Esophagus (tissue), 2 donors: ENCODE results near the gene SPATA6L. TPM values are rescaled to one million over a fixed set of nuclear protein-coding genes. Genes with fewer than 3 reads are reported as not detected.
"Not testable (repeated sequence)": the region's sequence is repeated elsewhere in the genome, so short reads cannot be mapped to it uniquely, and the experiment has no call there.

ENCODE experiments used
- H3K27ac ChIP-seq, 2 donors: one replicate each; pipeline ENCODE4 v1.5.1; 2013; ENCODE audit warnings: low read depth in 2 of 2, mild to moderate bottlenecking in 2 of 2, inconsistent platforms in 1 of 2, low read length in 1 of 2, moderate library complexity in 1 of 2
- H3K27me3 ChIP-seq, 2 donors: one replicate each; pipeline ENCODE4 v1.6.1; 2013; ENCODE audit warnings: low read length in 2 of 2, control low read depth in 1 of 2, mild to moderate bottlenecking in 1 of 2; ENCODE audit not compliant: insufficient read depth in 2 of 2, control insufficient read depth in 1 of 2
- H3K36me3 ChIP-seq, 2 donors: one replicate each; pipeline ENCODE4 v1.6.1; 2013; ENCODE audit warnings: low read length in 1 of 2; ENCODE audit not compliant: control insufficient read depth in 2 of 2, insufficient read depth in 2 of 2
- H3K4me1 ChIP-seq, 2 donors: one replicate each; pipeline ENCODE4 v1.6.1; 2013; ENCODE audit warnings: low read length in 1 of 2; ENCODE audit not compliant: control insufficient read depth in 2 of 2, insufficient read depth in 2 of 2
- H3K4me3 ChIP-seq, 2 donors: one replicate each; pipeline ENCODE4 v1.5.1; 2013; ENCODE audit warnings: low read length in 2 of 2, mild to moderate bottlenecking in 2 of 2, low read depth in 1 of 2, moderate library complexity in 1 of 2
- H3K9me3 ChIP-seq, 2 donors: one replicate each; pipeline ENCODE4 v1.6.1; 2013; ENCODE audit warnings: mild to moderate bottlenecking in 2 of 2, low read depth in 1 of 2, low read length in 1 of 2, moderate library complexity in 1 of 2; ENCODE audit not compliant: control insufficient read depth in 2 of 2, insufficient read depth in 1 of 2
- WGBS, 2 donors: extraction: QIAGEN DNeasy Blood & Tissue Kit; methylation state at CpG; one replicate each; pipeline ENCODE4 v1.1.7; 2013; 5-methylcytosine and 5-hydroxymethylcytosine counted together
- polyA plus RNA-seq, 2 donors: library from polyadenylated mRNA; stranded (reverse); fragments of 200-250 nt; gene quantifications; one replicate each; pipeline ENCODE4 v1.2.3, GENCODE V29; 2013
- donor health status: healthy with polysubstance abuse.
- donor health status: Bipolar disorder and iron deficiency.

The SPATA6L gene
- polyA plus RNA-seq, 2 donors, result 1.4 to 2.8 TPM

DNA sequence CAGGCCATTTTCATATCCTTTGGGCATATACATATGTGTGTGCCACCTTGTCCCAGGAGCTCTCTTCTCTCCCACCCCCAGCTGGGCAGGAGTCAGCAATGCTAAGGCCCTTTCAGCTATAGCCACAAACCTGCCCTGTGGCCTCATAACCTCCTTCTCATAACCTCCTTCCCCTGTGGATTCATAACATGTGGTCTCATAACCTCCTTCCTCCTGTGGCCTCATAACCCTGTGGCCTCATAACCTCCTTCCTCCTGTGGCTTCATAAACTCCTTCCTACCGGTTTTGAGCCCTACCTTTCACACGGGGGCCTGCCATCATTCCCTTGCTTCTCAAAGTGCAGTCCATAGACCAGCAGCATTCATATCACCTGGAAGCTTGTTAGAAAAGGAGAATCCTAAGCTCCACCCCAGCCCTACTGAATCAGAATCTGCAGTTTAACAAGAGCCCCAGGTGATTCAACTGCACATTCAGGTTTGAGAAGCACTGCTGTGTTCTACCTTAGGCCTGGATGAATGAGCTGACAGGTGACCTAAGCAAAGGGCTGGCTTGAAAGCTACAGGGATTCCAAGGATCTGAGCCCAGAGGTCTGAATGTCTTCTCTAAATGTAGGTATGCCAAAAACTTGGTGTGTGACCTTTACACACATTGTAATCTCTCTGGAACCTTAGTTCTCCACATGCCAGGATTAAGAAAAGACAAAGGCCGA lies 46.1 kb downstream of the SPATA6L start:
- no peak overlapping the region for H3K4me3 ChIP-seq
- H3K36me3 ChIP-seq, result peaks cover 0 to 2% of the 10 kb centered on the region in 2 donors
- peaks cover 0 to 4% of the 10 kb centered on the region in 2 donors for H3K4me1 ChIP-seq
- H3K9me3 ChIP-seq, result no peaks in the 10 kb centered on the region
- WGBS, 2 donors, result 81 to 84% methylated on average over 3 of the region's 3 CpGs
- H3K27me3 ChIP-seq, result no peaks in the 10 kb centered on the region
- H3K27ac ChIP-seq, result peak overlapping the region in 1 of 2 donors; percentile 31

DNA sequence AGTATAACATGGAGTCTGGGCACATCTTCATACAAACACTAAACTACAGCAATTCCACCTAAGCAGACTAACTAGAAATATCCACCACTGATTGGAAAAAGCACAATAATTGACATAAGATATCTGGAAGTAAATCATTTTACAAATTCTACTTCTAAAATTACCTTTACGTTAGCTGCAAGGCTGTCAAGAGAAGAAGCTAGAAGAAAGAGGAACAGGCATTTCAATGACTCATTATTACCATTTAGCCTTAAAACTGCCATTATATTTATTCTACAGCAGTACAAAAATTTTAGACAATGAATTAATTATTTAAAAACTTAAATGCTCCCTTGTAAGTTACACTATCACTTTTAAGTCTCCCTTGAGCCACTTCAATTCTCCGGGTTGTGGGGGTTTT lies 47.6 kb downstream of the SPATA6L start:
- WGBS, 2 donors, result 87 to 89% methylated on average over 2 of the region's 2 CpGs
- peaks cover 0 to 2% of the 10 kb centered on the region in 2 donors for H3K36me3 ChIP-seq

DNA sequence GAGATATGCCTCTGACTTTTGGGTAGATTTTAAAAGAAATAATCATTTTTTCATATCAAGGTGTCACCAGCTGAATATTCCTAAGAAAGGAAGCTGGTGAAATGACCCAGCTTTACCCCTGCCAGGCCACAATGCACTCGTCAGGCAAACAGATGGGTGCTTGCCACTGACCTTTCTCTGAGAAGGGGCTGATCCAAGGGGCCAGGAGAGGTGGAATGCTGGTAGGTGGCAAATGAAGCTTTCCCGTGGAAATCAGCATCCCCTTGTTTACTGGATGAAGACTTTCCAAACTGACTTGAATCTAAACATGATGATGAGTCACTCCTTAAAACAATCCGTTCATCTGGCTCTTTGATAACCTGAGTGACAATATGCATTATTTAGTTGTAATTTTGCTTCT lies 48.5 kb downstream of the SPATA6L start:
- H3K36me3 ChIP-seq, result peaks cover 0 to 2% of the 10 kb centered on the region in 2 donors
- no peaks in the 10 kb centered on the region for H3K9me3 ChIP-seq
- H3K27ac ChIP-seq, result no peak overlapping the region
- no peak overlapping the region for H3K4me3 ChIP-seq
- WGBS, 2 donors, result 59% methylated on average over 3 of the region's 3 CpGs
- no peaks in the 10 kb centered on the region for H3K27me3 ChIP-seq
- peaks cover 0 to 4% of the 10 kb centered on the region in 2 donors for H3K4me1 ChIP-seq

More for the DNA sequence above, 47.6 kb downstream of the SPATA6L start:
- Histone ChIP-seq H3K9me3 (no peaks in the 10 kb centered on the region), H3K4me1 (peaks cover 0 to 4% of the 10 kb centered on the region in 2 donors), H3K27me3 (no peaks in the 10 kb centered on the region), H3K4me3 (no peak overlapping the region), H3K27ac (no peak overlapping the region)

DNA sequence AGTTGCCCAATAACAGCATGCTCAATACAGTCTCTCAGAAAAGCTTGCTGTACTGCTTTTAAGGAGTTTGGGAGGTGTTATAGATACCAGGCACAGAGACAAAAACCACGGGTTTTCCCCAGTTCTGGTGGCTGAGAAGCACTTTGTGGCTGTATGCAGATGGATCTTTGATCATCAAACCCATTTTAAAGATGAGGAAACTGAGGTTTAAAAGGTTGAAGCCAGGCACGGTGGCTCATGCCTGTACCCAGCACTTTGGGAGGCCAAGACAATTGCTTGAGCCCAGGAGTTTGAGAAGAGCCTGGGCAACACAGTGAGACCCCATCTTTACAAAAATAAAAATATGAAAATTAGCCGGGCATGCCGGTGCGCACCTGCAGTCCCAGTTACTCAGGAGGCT lies 50.5 kb downstream of the SPATA6L start:
- no peaks in the 10 kb centered on the region for H3K9me3 ChIP-seq
- no peak overlapping the region for H3K27ac ChIP-seq
- H3K27me3 ChIP-seq, result no peaks in the 10 kb centered on the region
- H3K4me3 ChIP-seq, result no peak overlapping the region
- 81 to 84% methylated on average over 5 of the region's 5 CpGs for WGBS, 2 donors
- no peaks in the 10 kb centered on the region for H3K36me3 ChIP-seq
- H3K4me1 ChIP-seq, result peaks cover 0 to 4% of the 10 kb centered on the region in 2 donors

DNA sequence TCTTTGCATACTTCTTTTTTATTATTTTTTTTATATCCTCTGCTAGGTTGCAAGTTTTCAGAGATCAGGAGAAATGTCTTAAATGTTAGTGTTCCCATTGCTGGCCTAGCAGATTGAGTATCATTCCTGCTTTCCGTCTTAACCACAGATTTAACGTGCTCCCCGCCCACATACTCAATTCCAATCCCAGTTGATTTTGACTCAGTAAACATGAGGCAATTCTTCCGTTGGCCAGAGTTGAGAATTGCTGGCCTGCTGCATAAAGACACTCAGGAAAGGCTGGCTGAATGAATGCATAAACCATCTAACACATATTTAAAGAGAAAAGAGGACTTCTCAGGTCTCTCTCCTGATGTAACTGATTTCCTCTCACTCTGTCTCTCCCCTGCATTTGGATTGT lies 51.0 kb downstream of the SPATA6L start:
- no peaks in the 10 kb centered on the region for H3K9me3 ChIP-seq
- H3K27ac ChIP-seq, result no peak overlapping the region
- 62 to 66% methylated on average over 4 of the region's 4 CpGs for WGBS, 2 donors
- no peaks in the 10 kb centered on the region for H3K27me3 ChIP-seq
- no peaks in the 10 kb centered on the region for H3K36me3 ChIP-seq
- no peak overlapping the region for H3K4me3 ChIP-seq
- H3K4me1 ChIP-seq, result peaks cover 0 to 4% of the 10 kb centered on the region in 2 donors

DNA sequence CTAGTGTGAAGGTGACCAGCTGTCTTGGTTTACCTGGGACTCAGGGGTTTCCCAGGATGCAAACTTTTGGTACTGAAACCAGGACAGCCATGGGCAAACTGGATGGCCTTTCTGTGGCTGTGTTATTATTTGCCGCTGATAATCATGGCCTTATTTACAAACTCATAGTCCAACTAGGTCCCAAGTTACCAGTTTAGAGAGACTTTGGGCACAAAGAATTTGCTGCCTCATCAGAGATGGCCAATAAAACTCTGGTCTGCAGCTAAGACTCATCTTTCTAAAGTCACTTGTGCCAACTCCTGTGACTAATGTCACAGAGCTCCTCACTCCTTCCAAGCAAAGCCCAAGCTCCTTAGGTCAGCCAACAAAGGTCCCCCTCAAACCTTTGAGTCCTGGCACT lies 51.7 kb downstream of the SPATA6L start:
- H3K9me3 ChIP-seq, result no peaks in the 10 kb centered on the region
- H3K4me3 ChIP-seq, result no peak overlapping the region
- H3K4me1 ChIP-seq, result no peaks in the 10 kb centered on the region
- H3K36me3 ChIP-seq, result no peaks in the 10 kb centered on the region
- 100% methylated on average over 1 of the region's 1 CpG for WGBS, 2 donors
- no peak overlapping the region for H3K27ac ChIP-seq
- no peaks in the 10 kb centered on the region for H3K27me3 ChIP-seq

DNA sequence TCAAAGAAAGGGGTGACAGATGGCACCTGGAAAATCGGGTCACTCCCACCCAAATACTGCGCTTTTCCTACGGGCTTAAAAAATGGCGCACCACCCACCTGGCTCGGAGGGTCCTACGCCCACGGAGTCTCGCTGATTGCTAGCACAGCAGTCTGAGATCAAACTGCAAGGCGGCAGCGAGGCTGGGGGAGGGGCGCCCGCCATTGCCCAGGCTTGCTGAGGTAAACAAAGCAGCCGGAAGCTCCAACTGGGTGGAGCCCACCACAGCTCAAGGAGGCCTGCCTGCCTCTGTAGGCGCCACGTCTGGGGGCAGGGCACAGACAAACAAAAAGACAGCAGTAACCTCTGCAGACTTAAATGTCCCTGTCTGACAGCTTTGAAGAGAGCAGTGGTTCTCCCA lies 60.2 kb downstream of the SPATA6L start:
- H3K4me1 ChIP-seq, H3K27ac ChIP-seq, H3K27me3 ChIP-seq, H3K36me3 ChIP-seq, H3K9me3 ChIP-seq: not testable (repeated sequence)
- peak overlapping the region in 1 of 2 donors; percentile 3 for H3K4me3 ChIP-seq
- 66 to 76% methylated on average over 10 to 13 of the region's 15 CpGs for WGBS, 2 donors

DNA sequence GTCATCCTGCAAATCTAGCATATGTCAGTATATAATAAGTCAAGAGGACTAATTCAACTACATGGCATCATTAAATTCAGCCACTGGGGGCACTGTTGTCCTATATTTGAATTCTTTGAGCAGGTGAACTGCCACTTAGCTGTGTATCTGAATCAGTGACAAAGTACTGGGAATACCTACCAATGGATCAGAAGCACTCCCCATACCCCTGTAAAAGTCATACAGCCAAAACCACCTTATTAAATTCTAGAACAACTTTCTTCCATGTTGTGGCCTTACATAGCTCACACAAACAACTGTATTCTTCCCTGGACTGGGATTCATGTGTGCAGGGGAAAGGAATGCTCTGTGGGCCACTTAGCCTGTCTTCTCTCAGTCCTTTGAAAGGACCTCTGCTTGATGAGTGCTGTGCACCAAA lies 61.6 kb downstream of the SPATA6L start:
- H3K27me3 ChIP-seq, result no peaks in the 10 kb centered on the region
- H3K27ac ChIP-seq, result no peak overlapping the region
- no peak overlapping the region for H3K4me3 ChIP-seq

DNA sequence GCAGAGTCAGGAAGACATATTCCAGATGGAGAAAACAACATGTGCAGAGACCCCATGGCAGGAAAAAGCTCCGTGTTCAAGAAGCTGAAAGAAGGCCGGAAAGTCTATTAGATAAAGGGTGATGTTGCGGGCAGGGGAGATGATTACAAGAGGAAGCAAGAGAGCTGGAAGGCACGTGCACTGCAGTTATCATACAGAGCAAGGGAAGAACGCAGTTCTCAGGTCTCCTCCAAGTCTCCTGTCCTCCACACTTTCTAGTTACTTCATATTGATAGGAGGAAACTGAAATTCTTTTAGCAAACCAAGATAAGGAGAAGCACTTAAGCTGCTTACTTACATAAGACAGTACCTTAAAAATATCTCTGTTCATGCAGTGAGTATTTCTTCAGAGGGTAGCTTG lies 62.5 kb downstream of the SPATA6L start:
- Histone ChIP-seq H3K36me3 (peaks cover 0 to 3% of the 10 kb centered on the region in 2 donors), H3K27ac (no peak overlapping the region), H3K4me1 (no peaks in the 10 kb centered on the region), H3K9me3 (peaks cover 0 to 2% of the 10 kb centered on the region in 2 donors), H3K4me3 (no peak overlapping the region), H3K27me3 (no peaks in the 10 kb centered on the region)
- 90 to 91% methylated on average over 5 of the region's 5 CpGs for WGBS, 2 donors

More for the DNA sequence above, 61.6 kb downstream of the SPATA6L start:
- H3K36me3 ChIP-seq, result no peaks in the 10 kb centered on the region
- peaks cover 0 to 2% of the 10 kb centered on the region in 2 donors for H3K9me3 ChIP-seq
- H3K4me1 ChIP-seq, result no peaks in the 10 kb centered on the region

DNA sequence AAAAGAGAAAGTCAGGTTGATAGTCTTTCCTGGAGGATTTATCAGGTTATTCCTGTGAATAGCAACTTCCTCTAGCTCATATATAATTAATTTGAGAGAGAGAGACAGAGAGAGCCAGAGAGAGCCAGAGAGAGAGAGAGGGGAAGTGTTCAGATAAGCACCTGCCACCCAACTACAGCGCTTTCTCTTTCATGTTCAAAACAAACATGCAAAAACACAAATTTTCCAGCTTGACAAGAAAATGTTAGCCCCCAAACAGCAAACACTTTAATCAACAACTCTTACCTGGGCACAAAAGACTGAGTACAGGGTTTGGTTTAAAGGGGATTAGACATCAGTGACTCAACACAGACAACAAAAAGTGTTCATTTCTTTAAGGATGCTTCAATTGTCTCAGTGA lies 65.9 kb downstream of the SPATA6L start:
- Histone ChIP-seq H3K27ac (no peak overlapping the region), H3K36me3 (peaks cover 0 to 3% of the 10 kb centered on the region in 2 donors), H3K27me3 (no peaks in the 10 kb centered on the region), H3K4me1 (no peaks in the 10 kb centered on the region), H3K9me3 (peaks cover 0 to 2% of the 10 kb centered on the region in 2 donors), H3K4me3 (no peak overlapping the region)
- 79% methylated on average over 1 of the region's 1 CpG for WGBS, 2 donors
